GM18499 (cell line): ENCODE measurements around the gene OTOGL.
A peak's percentile ranks its signal among the peaks of the same experiment; 100 is the strongest.

Experiments used
- ATAC-seq: cut with Tn5 transposase; IDR thresholded peaks from one replicate; pipeline ENCODE4 v1.9.1; 2021; ENCODE audit warnings: moderate number of reproducible peaks; ENCODE audit not compliant: insufficient read depth, unreplicated experiment

Gene OTOGL

GRCh38 chr12:80184926-80185325, 85.6 kb downstream of the OTOGL start:
- no peak for ATAC-seq

DNA sequence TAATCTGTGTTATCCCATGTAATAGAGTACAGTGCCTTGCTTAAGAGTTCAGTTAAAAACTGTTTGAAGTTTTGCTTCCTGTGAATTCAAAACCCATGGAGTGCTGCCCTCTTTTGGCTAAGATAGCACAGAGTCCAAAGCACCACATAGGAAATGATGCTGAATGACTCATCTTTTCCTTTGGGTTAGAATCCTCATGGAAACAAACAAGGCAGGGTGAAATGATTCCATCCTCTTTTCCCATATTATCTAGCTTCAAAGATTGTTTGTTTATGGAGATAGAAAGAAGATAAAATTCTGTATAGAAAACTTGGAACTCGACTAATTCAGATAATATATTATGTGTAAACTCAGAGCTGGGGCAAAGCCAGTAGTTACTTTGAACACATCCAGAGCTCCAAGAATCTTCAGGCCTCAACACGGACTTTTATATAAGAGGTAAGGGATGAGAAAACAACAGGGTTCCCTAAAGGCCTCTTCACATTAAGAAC, 87.4 kb downstream of the OTOGL start:
- ATAC-seq: no peak

DNA sequence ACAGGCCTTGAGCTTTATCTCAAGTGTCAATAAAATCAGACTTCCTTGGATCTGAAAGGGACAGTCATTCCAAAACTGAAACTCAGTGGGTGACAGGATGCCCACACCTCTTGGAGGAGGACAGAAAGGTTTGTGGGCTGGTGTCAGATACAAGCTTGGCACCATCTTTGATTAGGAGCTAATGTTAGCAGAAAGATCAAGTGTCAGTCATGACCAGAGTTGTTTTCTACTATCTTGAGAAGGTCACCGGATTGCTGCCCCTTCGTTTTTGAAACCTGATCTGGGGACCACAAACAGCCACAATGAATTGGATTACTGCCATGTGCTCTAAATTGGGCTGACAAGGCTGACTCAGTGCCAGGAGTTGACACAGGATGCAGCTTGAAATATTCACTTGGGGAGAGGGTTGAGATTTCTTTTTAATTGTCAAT, 88.3 kb downstream of the OTOGL start:
- ATAC-seq: no peak

- ATAC-seq: no peak
Measured at GRCh38 chr12:80188576-80188975, 89.2 kb downstream of the OTOGL start.

DNA sequence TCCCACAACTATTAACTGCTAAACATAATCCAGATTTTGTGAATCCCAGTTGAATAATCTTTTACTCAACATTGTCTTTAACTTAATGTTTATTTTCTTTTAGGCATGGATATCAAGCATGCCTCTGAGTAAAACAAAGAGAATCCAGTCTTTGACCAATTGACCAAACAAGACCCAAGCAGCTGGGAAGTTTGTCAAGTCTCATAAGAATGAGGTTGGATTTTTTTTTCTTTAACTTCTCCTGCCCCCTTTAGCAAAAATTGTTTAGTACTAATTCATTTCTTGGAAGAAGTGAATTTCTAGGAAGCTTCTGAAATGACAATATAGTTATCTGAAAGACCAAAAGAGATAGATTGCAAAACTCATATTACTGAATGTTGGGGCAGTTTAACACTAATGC, 89.9 kb downstream of the OTOGL start:
- no peak for ATAC-seq

DNA sequence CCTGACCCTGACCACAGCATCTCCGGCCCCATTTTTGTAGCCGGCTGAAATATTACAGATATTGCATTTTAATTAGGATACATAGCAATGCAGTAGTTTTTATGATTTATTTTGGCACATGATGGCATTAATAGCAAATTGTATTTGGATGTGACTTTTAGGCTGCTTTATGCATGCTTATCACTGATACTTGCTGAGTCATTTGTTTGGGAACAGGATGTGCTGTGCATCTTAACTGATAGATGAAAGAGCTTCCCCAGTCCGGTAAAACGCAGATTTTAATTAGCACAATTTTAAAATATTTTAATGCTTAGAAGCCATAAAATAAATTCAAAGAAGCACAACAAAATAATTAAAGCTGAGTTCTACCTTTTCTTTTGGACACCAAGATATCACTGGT, 90.7 kb downstream of the OTOGL start:
- ATAC-seq: no peak

GRCh38 chr12:80192087-80192486, 92.8 kb downstream of the OTOGL start:
- no peak for ATAC-seq

DNA sequence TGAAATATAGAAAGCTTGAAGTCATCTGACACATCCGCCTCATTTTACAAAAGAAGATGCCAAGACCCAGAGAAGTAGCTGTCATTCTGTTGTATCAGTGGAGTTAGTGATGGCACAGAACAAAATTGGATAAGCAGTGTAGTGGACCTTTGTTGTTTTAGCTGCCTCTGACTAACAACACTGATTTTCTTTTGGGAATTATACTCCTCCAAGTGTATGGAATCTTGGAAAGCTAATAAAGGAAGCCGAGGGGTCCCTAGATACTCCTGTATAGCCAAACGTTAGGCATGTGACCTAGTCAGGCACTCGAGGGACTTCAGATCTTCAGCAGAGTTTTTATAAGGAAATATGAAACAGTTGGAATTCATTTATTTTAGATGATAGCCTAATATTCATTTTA, 94.5 kb downstream of the OTOGL start:
- ATAC-seq: no peak

- ATAC-seq: no peak
Measured at GRCh38 chr12:80195074-80195726, 95.9 kb downstream of the OTOGL start.

DNA sequence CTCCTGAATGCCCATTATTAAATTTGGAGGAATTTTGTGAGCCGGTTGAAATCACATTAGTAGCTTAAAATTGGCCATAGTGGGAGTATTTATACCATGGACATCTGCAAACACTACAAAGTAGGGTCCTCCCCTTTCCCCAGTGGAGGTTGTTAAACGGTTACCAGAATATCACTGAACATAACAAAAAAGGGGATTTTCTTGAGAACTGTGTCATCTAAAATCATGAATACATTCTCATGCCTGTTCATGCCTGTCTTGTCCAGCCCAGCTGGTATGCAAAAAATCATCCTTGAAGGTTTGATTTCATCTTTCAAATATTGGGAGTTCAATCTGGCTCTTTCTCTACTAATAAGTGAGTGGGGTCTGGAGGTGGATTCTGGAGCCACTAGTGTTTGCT, 96.4 kb downstream of the OTOGL start:
- ATAC-seq: no peak

GRCh38 chr12:80196419-80196818, 97.1 kb downstream of the OTOGL start:
- ATAC-seq: no peak

- ATAC-seq: no peak
Measured at GRCh38 chr12:80198782-80199337, 99.5 kb downstream of the OTOGL start.

GRCh38 chr12:80199931-80200330, 100.6 kb downstream of the OTOGL start:
- ATAC-seq: no peak

- no peak for ATAC-seq
Measured at GRCh38 chr12:80200414-80200813, 101.1 kb downstream of the OTOGL start.

DNA sequence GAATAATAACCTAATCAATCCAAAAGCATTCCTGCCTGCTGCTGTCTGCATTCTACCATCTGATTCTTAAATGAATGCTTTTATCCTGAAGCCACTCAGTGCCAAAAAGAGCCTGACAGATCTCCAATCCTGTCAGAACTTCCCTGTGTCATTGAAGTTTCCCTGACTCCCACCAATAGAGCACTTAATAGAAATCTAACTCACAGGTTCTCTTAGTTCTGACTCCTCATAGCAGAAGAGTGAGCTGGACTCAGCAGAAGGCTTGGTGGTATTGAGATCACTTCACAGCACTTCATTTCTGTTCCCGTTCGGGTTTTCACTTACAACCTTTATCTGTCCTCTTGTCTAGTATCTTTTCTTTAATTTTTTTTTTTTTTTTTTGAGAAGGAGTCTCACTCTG, 102.6 kb downstream of the OTOGL start:
- no peak for ATAC-seq

- no peak for ATAC-seq
Measured at GRCh38 chr12:80205960-80206359, 106.6 kb downstream of the OTOGL start.

- ATAC-seq: no peak
Measured at GRCh38 chr12:80208071-80208470, 108.7 kb downstream of the OTOGL start.

GRCh38 chr12:80211671-80212070, 112.3 kb downstream of the OTOGL start:
- no peak for ATAC-seq

- no peak for ATAC-seq
Measured at GRCh38 chr12:80212938-80213645, 113.8 kb downstream of the OTOGL start.

DNA sequence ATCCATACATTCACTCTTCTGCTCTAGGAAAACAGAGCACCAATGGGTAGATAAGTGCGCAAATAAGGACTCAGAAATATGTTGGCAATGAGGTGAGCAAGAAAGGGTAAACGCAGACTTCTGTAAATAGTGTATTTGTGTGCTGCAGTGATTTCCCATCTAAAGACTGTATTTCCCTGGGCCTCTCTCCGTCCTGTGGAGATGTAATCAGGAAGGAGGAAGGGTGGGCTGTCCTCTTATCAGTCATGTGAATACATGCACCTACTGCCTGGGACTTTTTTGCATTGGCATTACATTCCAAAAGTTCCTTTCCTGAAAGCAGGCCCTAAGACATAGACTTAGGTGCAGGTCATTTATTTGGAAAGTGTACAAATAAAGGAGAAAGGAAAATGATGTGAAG, 114.5 kb downstream of the OTOGL start:
- no peak for ATAC-seq

- ATAC-seq: peak; percentile 64
Measured at GRCh38 chr12:80217011-80217535, 117.7 kb downstream of the OTOGL start.
